Measurements from ENCODE around the gene ZFHX3.

ZFHX3 gene

DNA sequence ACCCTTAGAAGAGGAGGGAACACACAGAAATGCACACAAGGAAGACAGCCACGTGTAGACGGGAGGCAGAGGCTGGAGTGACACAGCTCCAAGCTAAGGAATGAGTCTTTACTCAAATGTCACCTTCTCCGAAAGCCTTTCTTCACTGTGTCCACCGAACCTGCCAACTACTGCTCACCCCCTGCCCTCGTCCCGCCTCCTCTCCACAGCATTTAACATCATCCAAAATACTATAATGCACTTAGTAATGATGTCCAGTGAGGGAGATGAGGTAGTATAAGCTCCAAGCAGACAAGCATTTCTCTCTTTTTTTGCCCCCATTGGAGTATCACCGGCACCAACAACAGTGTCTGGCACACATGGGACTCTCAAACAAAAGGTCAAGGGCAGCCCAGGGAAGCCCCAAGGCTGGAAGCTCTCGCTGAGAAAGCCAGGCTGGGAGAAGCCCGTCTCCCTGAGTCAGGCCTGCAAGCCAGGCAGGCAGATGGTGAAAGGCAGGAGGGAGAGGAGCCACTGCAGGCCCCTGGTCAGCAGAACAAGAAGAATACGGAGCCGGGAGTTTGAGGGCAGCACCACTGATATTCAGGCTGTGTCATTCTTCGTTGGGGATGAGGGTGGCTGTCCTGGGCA is 25.9 kb downstream of the ZFHX3 start:
- no peak for DNase-seq

DNA sequence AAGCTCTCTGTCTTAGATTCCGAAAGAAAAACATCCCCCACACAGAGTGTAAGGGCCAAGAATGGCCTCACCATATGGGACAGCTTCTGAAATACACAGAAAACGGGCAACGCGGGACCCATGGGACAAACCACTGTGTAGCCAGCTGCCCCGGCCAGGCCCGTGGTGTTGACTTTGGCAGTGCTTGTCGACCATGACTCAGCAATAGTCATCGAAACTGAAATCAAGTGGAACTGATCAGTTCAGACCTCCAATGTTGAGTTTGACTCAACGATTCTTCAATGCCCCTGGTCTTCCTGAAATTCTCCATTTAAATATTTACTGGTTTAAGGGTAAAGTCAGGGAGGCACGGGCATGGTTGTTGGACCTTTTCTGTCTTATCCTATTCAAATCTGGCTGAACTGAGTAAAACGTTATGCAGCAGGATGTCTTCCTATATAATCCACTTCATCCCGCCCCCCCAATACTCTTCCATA is 27.5 kb downstream of the ZFHX3 start:
- peak; percentile 72 for DNase-seq

DNA sequence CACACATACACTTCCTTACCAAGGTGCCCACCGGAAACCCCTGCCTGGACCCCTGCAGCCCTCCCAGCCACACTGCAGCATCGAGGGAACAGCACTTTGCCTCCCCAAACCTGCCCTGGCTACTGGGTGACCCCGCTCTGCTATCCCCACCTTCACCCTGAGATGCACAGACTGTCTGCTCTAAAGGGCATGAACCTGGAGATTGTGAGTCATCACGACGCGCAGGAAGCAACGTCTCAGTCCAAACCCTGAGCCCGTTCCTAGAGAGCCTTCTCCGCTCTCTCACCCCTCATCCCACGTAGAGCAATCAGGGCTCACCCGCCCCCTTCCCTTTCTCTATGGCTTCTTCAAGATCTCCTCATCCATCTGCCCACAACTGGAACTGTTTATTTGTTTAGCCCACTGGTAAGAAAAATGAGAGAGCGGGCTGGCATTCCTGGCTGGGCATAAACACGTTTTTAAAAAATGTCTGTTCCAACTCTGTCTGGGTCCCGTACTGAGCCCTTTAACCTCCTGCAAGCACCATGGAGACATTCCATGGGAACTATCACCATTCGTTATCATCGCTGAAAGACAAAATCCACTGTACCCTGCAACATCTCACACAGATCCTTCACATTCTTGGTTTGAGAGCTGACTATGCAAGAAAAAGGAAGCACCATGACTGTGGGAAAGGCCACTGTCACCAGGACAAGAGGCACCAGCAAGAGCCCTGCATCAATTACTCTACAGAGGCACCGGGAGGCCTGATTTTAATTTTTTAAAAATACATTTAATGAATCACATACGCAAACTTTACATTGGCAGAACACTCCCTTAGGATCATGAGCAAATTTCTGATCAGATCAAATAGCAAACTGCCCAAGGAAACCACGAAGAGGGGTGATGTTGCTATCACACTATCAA is 28.2 kb downstream of the ZFHX3 start:
- DNase-seq = no peak

DNA sequence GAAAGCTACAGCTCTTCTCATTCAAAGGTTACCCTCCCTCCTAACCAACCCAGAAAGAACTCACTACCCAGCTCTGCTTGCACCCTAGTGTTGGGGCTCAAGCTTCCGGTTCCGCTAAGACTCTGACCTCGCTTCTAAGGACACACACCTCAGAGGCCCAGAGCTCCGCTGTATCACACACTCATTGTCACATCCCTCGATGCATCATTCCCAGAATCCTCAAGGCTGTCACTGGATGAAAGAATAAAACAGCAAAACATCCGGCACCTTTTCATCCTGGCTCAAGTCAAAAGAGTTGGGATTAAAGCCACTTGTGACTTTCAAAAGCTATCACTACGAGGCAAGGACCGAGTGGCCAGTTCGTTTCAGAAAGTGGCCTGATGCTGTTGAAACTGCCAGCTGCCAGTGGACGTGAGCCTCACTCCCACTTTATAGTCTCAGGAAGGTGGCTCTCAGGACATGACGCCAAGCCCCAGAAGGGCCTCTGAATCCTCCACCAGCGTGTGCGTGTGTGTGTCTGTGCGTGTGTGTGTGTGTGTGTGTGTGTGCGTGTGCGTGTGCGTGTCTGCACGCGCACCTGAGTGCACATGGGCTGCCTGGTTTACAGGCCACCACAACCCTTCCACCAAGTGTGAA is 29.0 kb downstream of the ZFHX3 start:
- no peak for DNase-seq

DNA sequence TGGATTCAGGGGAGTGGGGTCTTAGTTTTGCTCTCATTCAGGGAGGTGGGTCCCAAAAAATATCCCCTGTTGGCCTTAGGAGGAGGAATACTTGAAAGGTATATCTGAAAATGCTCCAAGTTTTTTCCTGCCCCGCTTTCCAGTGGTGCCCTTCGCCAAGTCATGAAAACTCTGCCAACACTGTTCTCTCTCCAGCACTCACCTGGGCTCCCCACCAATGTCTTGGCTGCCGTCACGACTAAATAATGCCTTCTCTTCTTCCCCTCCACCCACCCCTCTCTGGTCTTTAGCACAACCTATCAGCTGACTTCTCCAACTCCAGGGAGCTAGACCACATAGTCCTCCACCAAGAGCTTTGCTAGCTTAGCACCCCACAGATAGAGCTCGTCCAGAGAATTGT is 30.6 kb downstream of the ZFHX3 start:
- no peak for DNase-seq

DNA sequence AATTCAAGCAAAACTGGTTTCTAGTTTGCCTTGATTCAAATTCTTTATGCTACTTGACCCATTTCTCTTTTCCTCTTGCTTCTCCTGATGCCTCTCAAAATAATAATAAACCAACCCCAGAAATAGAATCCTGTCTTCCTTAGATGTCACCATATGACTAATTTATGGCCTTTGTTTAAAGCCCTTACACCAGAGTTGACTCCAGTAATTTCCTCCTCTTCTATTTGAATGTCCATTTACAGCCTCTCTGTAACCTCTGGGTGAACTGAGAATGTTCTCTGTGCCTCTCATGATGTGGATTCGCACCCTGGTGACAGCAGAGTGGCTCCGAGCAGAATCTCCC is 31.5 kb downstream of the ZFHX3 start:
- DNase-seq = no peak

DNA sequence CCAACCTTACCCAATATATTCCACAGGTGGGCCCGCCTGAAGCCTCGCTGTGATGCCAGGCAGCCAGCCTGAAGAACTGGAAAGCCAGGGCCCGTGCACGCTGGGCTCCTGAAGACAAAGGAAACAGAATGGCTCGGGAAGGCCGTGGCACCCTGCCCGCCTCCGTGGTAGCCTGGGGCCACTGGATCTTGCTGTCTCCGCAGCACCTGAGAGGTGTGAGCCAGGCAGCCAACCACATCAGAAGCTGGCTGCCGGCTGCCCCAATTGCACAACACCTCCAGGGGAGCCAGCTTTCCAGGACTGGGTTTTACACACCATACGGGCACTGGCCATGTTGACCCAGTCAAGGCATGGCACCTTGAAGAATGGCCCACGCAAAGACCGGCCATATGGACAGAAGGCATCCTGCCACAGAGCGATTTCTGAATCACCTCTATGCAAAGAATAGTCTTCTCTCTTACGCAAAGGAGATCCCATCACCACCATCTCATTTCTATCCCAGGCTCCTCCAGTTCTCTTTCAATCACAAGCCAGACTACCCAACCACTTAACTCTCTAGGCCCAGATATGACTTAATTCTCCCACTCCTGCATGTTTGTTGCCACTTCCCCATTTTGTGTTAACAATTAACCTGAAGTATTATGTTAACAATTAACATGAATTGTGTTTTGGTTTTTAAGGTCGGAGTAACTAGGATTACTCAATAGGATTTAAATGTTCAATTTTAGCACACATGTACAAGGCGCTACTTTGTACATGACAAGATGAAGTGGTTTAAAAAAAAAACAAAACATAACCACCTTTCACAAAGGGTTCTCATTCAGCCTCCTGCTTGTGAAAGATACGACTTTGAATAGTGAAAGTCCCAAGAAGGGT is 32.1 kb downstream of the ZFHX3 start:
- peak; percentile 18 for DNase-seq

DNA sequence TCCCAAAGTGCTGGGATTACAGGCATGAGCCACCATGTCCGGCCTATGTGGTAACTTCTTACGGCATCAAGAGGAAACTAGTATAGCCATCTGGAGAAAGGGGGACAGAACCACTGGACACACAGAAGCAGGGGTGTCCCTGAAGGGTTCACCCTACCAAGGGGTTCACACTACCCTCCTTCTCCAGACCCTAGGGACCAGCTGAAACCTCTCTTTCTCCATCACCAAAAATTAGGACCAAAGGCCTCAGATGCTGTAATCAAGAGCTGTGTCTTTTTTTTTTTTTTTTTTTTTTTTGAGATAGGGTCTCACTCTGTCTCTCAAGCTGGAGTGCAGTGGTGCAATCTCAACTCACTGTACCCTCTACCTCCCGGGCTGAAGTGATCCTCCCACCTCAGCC is 33.2 kb downstream of the ZFHX3 start:
- no peak for DNase-seq

DNA sequence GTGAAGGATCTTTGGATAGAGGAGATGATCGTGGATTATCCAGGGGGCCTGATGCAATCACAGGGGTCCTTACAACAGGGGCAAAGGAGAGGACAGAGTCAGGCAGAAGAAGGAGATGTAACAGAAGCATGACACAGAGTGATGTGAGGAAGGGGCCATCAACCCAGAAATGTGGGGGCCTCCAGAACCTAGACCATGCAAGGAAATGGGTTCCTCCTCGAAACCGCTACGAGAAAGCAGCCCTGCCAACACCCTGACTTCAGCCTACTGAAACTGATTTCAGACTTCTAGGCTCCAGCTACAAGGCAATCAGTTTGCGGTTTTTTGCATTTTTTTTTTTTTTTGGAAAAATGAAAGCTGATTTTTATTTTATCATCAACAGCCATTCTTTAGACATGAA is 34.0 kb downstream of the ZFHX3 start:
- DNase-seq = no peak

DNA sequence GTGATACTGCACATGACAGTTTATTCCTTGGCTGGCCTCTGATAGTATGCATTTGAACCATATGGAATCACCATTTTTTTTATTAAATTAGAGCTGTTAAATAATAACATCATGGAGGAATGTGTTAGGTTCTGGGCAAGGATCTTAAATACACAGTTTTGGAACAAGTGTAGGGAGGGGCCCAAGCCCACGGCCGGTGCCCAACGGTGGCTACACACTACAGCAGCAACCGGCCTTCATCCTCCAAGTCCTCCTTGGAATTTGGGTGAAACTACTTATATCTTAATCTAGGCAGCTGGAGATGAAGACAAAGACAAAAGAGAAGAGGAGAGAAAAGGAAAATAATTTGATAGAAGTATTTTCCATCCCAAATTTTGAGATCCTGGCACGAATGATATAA is 35.6 kb downstream of the ZFHX3 start:
- no peak for DNase-seq

DNA sequence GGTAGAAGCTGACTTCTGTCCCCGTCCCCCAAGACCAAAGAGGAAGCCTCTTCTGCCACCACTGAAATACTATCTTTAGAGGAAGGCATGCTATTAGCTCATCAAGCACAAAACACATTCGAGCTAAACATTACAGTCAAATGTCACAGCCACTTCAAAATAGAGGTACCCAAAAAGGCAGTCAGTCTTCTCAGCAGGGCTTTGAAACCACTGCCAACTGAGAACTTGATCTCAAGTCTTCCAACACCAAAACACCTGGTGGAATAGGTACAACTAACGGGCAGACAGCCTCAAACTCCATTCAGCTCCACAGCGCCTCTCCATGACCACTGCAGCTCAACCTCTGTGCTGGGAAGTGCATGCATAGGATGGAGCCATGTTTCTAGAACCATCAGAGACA is 36.0 kb downstream of the ZFHX3 start:
- DNase-seq = peak; percentile 56

DNA sequence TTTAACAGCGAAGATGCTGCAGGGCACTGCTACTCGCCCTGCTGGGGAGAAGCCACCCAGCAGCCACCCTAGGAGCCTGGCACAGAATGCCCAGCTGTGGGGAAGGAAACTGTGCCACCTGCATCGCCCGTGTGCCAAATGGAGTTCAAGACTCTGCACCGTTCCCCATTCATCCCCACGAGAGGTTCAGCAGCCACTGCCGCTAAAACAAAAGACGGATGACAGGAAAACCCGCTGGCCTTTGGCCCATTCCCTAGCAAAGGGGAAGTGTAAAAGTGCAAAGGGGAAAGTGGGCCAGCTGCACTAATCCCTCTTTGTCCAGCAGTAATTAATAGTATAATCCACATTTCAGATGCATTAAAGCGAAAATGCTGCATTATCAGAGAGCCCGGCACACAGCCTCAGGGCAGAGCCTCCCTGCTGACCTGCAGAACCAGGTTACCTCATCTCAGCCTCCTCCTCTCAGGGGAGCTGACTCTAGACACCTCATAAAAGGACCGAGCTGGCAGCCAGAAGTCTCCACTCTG is 37.7 kb downstream of the ZFHX3 start:
- peak; percentile 90 for DNase-seq

DNA sequence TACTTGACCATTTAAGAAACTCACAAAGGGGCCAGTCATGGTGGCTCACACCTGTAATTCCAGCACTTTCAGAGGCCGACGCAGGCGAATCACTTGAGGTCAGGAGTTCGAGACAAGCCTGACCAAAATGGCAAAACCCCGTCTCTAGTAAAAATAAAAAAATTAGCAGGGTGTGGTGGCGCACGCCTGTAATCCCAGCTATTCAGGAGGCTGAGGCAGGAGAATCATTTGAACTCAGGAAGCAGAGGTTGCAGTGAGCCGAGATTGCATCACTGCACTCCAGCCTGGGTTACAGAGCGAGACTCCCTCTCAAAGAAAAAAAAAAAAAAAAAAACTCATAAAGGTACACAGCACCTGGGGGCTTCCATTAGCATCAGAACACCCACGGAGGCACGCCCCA is 38.2 kb downstream of the ZFHX3 start:
- DNase-seq = peak; percentile 6

DNA sequence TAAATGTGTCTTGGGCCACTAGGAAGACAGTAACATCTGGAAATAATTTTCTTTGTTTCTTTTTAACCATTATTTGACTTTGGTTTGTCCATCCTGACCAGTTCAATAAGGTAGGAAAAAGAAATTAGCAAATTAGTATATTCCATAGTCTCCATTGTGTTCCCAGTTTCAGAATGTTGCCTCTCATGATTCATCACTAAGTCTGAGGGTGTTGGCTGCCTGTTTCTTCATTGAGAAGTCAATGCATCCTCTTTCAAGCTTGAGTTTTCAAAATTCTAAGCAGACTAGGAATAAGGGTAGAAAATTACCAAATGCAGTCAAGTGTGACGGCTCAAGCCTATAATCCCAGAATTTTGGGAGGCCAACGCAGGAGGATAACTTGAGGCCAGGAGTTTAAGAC is 41.9 kb downstream of the ZFHX3 start:
- no peak for DNase-seq

DNA sequence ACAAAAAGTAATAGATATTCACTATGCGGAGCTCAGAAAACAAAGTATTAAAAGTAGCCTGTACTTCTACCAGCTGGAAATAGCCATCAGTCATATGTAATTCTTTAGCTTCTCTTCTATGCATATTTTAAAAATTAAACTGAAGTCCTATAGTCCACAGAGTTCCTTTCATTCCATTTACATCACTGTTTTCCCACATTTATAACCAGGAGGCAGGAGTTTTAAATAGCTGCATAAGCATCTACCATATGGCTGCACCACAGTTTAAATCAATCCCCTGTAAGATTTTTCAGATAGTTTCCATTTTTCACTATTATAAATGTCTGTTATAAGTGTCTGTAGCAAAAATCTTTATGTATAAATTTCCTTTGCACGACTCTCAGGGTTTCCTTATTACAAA is 45.1 kb downstream of the ZFHX3 start:
- no peak for DNase-seq

DNA sequence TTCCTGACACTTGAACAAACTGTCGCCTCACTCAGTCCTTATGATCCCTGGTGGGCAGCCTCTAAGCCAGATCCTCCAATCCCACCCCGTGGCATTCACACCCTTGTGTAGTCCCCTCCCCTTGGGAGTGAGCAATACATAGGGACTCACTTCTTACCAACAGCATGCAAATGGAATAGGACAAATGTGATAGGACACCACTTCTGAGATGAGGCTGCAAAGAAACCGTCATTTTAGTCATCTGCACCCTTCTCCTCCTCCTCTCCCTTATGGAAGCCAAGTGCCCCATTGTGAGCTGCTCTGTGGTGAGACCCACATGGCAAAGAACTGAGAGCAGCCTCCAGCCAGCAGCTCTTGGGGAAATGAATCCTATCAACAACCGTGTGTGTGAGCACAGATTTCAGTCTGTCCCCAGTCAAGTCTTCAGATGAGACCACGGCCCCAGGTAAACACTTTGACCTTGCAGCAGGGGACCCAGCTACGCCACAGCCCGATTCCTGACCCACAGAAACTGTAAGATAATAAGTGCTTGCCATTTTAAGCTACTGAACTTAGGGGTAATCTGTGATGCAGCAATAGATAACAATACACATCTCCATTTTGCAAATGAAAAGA is 46.9 kb downstream of the ZFHX3 start:
- DNase-seq = no peak

DNA sequence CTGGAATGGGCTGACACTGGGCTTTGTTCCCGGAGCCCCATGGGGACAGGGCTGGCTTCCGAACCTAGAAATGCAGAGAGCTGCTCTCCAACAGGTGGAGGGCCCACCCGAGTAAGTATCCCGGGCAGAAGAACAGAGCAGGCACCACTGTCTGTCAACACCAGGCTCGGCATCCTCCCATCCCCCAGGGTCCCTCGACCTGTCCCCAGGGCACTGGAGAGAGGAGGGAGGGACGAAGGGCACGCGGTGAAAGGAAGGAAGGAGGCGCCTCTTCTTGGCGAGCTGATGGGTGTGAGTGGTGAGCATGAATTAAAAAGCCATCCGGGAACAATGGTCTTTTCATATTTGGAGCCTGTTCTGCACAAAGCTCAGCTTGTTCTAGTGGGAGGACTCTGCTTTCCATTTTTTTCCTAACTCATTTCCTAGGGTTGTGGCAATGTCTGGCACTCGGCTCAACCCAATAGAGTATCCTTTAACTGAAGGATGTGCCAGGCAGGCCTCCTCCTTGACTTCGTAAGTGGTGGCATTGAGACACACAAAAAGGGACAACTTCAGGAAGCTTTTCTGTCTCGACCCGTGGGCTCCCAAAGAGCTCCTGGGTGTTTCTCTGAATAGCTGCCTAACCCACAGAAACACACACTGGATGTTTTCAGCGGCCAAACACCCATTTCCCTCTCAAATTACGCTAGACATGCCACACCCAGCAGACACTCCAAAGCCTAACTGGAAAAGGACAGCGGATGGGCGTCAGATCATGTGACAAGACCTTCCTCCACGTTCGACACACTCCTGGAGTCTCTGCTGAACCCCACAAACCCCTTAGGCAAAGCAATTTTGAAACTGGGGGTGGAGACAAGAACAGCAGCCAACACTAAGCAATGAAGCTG is 47.7 kb downstream of the ZFHX3 start:
- DNase-seq = peak; percentile 49

DNA sequence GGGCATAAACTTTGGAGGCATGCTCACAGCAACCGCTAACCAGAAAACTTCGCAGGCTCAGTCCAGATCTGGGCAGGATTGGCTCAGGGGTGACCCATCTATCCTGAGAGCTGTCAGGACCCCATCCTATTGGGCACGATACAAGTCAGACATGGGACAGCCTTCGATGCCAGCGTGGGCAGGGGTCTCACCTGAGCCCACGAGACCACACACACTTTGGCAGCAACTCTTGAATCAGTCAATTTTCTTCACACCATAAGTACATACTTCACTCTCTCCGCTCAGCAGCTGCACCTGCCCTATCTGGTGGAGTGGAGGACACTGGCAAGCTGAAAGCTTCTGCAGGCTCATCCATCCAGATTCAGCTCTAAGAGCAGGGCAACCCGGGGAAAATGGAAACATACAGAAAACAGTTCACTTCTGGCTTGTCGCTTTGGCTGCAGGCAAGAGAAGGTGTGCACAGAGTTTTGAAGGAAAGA is 48.3 kb downstream of the ZFHX3 start:
- no peak for DNase-seq

DNA sequence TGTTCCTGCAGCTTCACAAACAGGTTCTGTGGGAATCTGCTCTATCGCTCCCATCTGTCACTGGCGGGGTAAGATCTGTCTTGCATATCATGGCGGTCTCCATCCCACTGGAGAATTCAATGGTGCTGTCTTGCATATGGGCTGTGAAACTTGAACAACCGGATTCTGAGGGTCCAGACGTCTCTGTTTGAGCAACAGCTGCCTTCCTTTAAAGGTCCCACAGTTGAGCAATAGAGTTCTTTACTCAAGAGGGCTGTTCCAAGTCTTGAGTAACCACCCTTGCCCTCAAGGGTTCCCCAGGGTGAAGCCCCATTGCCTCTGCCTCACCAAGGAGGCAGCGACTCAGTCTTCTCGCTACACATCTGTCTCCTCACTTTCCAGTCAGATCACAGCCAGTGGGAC is 50.8 kb downstream of the ZFHX3 start:
- no peak for DNase-seq

DNA sequence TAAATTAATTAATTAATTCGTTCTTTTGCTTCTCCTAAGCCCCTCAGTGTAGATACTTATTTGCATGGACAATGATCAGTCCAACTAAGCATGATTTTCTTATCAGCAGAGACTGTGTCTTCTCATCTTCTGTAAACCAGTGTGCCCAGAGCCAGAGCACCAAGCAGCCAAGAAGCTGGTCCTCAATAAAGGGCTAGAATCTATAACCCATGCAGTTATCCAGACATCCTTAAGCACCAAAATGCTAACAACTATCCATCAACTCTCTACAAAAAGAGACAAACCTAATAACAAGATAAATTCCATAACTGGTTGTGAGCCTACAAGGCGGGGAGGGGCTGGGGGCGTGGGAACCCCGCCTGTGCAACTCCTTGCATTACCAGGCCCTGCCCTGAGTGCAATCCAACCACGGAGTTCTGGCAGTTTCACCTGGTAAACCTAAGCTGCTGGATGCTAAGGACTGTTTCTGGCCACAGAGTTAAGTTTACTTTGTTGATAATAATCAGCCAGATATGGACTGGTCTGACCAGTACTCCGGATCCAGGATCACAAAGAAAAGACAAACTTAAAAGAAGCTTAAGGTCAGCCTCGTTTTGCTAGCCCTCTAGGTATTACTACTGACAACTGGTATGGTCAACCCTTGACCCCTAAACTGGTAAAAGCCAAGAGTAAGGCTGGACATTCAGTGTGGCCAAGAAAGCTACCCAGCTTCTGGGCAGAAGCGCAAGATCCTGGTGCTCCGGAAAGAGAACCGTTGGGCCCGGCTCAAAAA is 51.5 kb downstream of the ZFHX3 start:
- DNase-seq = no peak

All from NCI-H69 (cell line).